ENCODE results near the gene PTMS. TPM values are rescaled to one million over a fixed set of nuclear protein-coding genes. Genes with fewer than 3 reads are reported as not detected.

The PTMS gene
- total and polyA plus RNA-seq, 2 experiments from 2014 or later: 111 to 238 TPM

DNA sequence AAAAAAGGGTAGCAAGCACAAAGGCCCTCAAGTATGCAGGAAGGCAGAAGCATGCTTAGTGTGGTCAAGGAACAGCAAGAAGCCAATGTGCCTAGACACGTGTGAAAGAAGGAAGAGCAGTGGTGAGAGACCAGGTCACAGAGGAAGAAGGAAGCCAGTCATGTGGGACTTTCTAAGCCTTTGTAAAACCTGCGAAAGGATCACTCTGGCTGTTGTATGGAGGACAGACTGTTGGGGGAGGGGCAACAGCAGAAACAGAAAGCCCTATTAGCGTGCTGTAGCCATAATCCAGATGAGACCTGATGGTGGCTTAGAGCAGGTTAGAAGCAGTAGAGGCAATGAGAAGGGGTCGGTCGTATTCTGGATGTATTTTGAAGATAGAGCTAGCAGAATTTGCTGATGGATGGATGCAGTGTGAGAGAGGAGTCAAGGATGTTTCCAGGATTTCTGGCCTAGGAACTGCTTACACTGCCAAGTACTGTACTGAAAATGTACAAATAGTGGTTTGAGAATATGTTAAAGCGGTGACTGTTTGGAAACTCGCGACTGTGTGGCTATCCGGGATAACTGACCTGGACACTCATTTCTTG, 7.6 kb upstream of the PTMS start (continued):
- TF ChIP-seq, protein P1, sequence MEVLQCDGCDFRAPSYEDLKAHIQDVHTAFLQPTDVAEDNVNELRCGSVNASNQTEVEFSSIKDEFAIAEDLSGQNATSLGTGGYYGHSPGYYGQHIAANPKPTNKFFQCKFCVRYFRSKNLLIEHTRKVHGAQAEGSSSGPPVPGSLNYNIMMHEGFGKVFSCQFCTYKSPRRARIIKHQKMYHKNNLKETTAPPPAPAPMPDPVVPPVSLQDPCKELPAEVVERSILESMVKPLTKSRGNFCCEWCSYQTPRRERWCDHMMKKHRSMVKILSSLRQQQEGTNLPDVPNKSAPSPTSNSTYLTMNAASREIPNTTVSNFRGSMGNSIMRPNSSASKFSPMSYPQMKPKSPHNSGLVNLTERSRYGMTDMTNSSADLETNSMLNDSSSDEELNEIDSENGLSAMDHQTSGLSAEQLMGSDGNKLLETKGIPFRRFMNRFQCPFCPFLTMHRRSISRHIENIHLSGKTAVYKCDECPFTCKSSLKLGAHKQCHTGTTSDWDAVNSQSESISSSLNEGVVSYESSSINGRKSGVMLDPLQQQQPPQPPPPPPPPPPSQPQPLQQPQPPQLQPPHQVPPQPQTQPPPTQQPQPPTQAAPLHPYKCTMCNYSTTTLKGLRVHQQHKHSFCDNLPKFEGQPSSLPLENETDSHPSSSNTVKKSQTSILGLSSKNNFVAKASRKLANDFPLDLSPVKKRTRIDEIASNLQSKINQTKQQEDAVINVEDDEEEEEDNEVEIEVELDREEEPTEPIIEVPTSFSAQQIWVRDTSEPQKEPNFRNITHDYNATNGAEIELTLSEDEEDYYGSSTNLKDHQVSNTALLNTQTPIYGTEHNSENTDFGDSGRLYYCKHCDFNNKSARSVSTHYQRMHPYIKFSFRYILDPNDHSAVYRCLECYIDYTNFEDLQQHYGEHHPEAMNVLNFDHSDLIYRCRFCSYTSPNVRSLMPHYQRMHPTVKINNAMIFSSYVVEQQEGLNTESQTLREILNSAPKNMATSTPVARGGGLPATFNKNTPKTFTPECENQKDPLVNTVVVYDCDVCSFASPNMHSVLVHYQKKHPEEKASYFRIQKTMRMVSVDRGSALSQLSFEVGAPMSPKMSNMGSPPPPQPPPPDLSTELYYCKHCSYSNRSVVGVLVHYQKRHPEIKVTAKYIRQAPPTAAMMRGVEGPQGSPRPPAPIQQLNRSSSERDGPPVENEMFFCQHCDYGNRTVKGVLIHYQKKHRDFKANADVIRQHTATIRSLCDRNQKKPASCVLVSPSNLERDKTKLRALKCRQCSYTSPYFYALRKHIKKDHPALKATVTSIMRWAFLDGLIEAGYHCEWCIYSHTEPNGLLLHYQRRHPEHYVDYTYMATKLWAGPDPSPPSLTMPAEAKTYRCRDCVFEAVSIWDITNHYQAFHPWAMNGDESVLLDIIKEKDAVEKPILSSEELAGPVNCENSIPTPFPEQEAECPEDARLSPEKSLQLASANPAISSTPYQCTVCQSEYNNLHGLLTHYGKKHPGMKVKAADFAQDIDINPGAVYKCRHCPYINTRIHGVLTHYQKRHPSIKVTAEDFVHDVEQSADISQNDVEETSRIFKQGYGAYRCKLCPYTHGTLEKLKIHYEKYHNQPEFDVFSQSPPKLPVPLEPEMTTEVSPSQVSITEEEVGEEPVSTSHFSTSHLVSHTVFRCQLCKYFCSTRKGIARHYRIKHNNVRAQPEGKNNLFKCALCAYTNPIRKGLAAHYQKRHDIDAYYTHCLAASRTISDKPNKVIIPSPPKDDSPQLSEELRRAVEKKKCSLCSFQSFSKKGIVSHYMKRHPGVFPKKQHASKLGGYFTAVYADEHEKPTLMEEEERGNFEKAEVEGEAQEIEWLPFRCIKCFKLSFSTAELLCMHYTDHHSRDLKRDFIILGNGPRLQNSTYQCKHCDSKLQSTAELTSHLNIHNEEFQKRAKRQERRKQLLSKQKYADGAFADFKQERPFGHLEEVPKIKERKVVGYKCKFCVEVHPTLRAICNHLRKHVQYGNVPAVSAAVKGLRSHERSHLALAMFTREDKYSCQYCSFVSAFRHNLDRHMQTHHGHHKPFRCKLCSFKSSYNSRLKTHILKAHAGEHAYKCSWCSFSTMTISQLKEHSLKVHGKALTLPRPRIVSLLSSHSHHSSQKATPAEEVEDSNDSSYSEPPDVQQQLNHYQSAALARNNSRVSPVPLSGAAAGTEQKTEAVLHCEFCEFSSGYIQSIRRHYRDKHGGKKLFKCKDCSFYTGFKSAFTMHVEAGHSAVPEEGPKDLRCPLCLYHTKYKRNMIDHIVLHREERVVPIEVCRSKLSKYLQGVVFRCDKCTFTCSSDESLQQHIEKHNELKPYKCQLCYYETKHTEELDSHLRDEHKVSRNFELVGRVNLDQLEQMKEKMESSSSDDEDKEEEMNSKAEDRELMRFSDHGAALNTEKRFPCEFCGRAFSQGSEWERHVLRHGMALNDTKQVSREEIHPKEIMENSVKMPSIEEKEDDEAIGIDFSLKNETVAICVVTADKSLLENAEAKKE (CRISPR knock-in tag; IDR thresholded peaks at IDR 0.05): no peak
- TF ChIP-seq CREB1 (CRISPR knock-in tag; IDR thresholded peaks at IDR 0.05; ENCODE audit: low read depth) (no peak), STAT1 (IDR thresholded peaks at IDR 0.05; ENCODE audit: unreplicated experiment) (no peak), ZNF114 (CRISPR knock-in tag; IDR thresholded peaks at IDR 0.05) (no peak), EZH2 (IDR thresholded peaks at IDR 0.05; ENCODE audit: low read depth, unreplicated experiment) (no peak), NANOG (IDR thresholded peaks at IDR 0.05; ENCODE audit: borderline replicate concordance) (no peak), POLR2AphosphoS5 (IDR thresholded peaks at IDR 0.05; ENCODE audit: low read depth) (no peak), JUNB (IDR thresholded peaks at IDR 0.05; ENCODE audit: unreplicated experiment) (no peak)
- TF ChIP-seq, protein P2, sequence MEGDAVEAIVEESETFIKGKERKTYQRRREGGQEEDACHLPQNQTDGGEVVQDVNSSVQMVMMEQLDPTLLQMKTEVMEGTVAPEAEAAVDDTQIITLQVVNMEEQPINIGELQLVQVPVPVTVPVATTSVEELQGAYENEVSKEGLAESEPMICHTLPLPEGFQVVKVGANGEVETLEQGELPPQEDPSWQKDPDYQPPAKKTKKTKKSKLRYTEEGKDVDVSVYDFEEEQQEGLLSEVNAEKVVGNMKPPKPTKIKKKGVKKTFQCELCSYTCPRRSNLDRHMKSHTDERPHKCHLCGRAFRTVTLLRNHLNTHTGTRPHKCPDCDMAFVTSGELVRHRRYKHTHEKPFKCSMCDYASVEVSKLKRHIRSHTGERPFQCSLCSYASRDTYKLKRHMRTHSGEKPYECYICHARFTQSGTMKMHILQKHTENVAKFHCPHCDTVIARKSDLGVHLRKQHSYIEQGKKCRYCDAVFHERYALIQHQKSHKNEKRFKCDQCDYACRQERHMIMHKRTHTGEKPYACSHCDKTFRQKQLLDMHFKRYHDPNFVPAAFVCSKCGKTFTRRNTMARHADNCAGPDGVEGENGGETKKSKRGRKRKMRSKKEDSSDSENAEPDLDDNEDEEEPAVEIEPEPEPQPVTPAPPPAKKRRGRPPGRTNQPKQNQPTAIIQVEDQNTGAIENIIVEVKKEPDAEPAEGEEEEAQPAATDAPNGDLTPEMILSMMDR (conservative IDR thresholded peaks at IDR 0.05; ENCODE audit: low read depth in 2 of 2): no peak
- TF ChIP-seq, protein P3, sequence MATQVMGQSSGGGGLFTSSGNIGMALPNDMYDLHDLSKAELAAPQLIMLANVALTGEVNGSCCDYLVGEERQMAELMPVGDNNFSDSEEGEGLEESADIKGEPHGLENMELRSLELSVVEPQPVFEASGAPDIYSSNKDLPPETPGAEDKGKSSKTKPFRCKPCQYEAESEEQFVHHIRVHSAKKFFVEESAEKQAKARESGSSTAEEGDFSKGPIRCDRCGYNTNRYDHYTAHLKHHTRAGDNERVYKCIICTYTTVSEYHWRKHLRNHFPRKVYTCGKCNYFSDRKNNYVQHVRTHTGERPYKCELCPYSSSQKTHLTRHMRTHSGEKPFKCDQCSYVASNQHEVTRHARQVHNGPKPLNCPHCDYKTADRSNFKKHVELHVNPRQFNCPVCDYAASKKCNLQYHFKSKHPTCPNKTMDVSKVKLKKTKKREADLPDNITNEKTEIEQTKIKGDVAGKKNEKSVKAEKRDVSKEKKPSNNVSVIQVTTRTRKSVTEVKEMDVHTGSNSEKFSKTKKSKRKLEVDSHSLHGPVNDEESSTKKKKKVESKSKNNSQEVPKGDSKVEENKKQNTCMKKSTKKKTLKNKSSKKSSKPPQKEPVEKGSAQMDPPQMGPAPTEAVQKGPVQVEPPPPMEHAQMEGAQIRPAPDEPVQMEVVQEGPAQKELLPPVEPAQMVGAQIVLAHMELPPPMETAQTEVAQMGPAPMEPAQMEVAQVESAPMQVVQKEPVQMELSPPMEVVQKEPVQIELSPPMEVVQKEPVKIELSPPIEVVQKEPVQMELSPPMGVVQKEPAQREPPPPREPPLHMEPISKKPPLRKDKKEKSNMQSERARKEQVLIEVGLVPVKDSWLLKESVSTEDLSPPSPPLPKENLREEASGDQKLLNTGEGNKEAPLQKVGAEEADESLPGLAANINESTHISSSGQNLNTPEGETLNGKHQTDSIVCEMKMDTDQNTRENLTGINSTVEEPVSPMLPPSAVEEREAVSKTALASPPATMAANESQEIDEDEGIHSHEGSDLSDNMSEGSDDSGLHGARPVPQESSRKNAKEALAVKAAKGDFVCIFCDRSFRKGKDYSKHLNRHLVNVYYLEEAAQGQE (IDR thresholded peaks at IDR 0.05; ENCODE audit: unreplicated experiment): no peak

Data from GM23338 (cell line).